ENCODE results near the gene BICD2. TPM values are rescaled to one million over a fixed set of nuclear protein-coding genes. Genes with fewer than 3 reads are reported as not detected.
A peak's percentile ranks its signal among the peaks of the same experiment; 100 is the strongest.

Gene BICD2
- total and polyA plus RNA-seq, 2 of the 13 experiments (the other 11 are each of a cell fraction or from before 2014, with no cell fraction given) = 5.1 to 17.4 TPM

GRCh38 chr9:92669890-92670708 lies 94.5 kb downstream of the BICD2 start, which contains the start of gene IPPK (continued):
- TF ChIP-seq SP140L (CRISPR knock-in tag; IDR thresholded peaks at IDR 0.05; ENCODE audit: borderline replicate concordance) (no peak), ZNF296 (CRISPR knock-in tag; conservative IDR thresholded peaks at IDR 0.05) (no peak), HNF1B (CRISPR knock-in tag; IDR thresholded peaks at IDR 0.05) (peak; percentile 62; the same call in 1 of the 2 replicates), IRF9 (CRISPR knock-in tag; IDR thresholded peaks at IDR 0.05; ENCODE audit: borderline replicate concordance) (peak; percentile 29; the same call in 1 of the 2 replicates), ZNF770 (CRISPR knock-in tag; IDR thresholded peaks at IDR 0.05) (peak; percentile 52), ZNF598 (CRISPR knock-in tag; IDR thresholded peaks at IDR 0.05; ENCODE audit: borderline replicate concordance) (peak; percentile 84; the same call in 1 of the 2 replicates), MTERF4 (CRISPR knock-in tag; IDR thresholded peaks at IDR 0.05) (peak; percentile 85), BATF2 (CRISPR knock-in tag; IDR thresholded peaks at IDR 0.05) (no peak), ADNP (CRISPR knock-in tag; IDR thresholded peaks at IDR 0.05) (no peak), HDAC6 (IDR thresholded peaks at IDR 0.05; ENCODE audit: low read depth, low read length) (no peak), ZMYM3 (CRISPR knock-in tag; IDR thresholded peaks at IDR 0.05) (no peak), NFIC (IDR thresholded peaks at IDR 0.05; ENCODE audit: low read length) (no peak), DBP (CRISPR knock-in tag; IDR thresholded peaks at IDR 0.05; ENCODE audit: not compliant biosample characterization) (no peak), NFE2 (CRISPR knock-in tag; IDR thresholded peaks at IDR 0.05) (no peak), REL (CRISPR knock-in tag; conservative IDR thresholded peaks at IDR 0.05) (0 out of 2 replicates have a peak, but pooled peaks have one; percentile 60), ZSCAN25 (CRISPR knock-in tag; IDR thresholded peaks at IDR 0.05) (0 out of 2 replicates have a peak, but pooled peaks have one; percentile 50), PITX1 (CRISPR knock-in tag; IDR thresholded peaks at IDR 0.05) (no peak), ARNT (IDR thresholded peaks at IDR 0.05) (no peak), TFDP1 (CRISPR knock-in tag; IDR thresholded peaks at IDR 0.05; ENCODE audit: borderline replicate concordance) (peak; percentile 36; the same call in 1 of the 2 replicates), KAT7 (CRISPR knock-in tag; IDR thresholded peaks at IDR 0.05; ENCODE audit: borderline replicate concordance) (no peak), TAF1 (CRISPR knock-in tag; IDR thresholded peaks at IDR 0.05) (peak; percentile 88)

Measured in HepG2 (cell line).